HG02798 (cell line): Measurements from ENCODE around the gene TNFRSF14.

Experiments
- ATAC-seq: cut with Tn5 transposase; IDR thresholded peaks from one replicate; pipeline ENCODE4 v1.9.1; 2021; ENCODE audit warnings: mild to moderate bottlenecking; ENCODE audit not compliant: unreplicated experiment, poor library complexity

Gene TNFRSF14

GRCh38 chr1:2556277-2556677, at the start of gene TNFRSF14:
TSS of gene TNFRSF14 (plus strand) at chr1:2556371. CDS start at chr1:2556665, 294 bp downstream.
- peak; percentile 44 for ATAC-seq

- ATAC-seq = no peak
These were observed 49.1 kb upstream of the TNFRSF14 start for GRCh38 chr1:2506901-2507565.

GRCh38 chr1:2507744-2508155, 48.4 kb upstream of the TNFRSF14 start:
- ATAC-seq = no peak

GRCh38 chr1:2508180-2508579, 48.0 kb upstream of the TNFRSF14 start:
- no peak for ATAC-seq

GRCh38 chr1:2508751-2509150, 47.4 kb upstream of the TNFRSF14 start:
- ATAC-seq = no peak

GRCh38 chr1:2509589-2509988, 46.6 kb upstream of the TNFRSF14 start:
- no peak for ATAC-seq

GRCh38 chr1:2510366-2511155, 45.6 kb upstream of the TNFRSF14 start:
- no peak for ATAC-seq

- ATAC-seq = no peak
These were observed 43.2 kb upstream of the TNFRSF14 start for GRCh38 chr1:2512862-2513421.

GRCh38 chr1:2513939-2514652, 42.1 kb upstream of the TNFRSF14 start:
- ATAC-seq = no peak

GRCh38 chr1:2514863-2515762, 41.1 kb upstream of the TNFRSF14 start:
- ATAC-seq = no peak

- ATAC-seq = no peak
These were observed 40.4 kb upstream of the TNFRSF14 start for GRCh38 chr1:2515763-2516080.

GRCh38 chr1:2516124-2516523, 40.0 kb upstream of the TNFRSF14 start:
- ATAC-seq = no peak

- no peak for ATAC-seq
These were observed 39.2 kb upstream of the TNFRSF14 start for GRCh38 chr1:2516946-2517345.

GRCh38 chr1:2517966-2518365, 38.2 kb upstream of the TNFRSF14 start:
- no peak for ATAC-seq

- no peak for ATAC-seq
These were observed 37.6 kb upstream of the TNFRSF14 start for GRCh38 chr1:2518528-2518927.

GRCh38 chr1:2519029-2519685, 37.0 kb upstream of the TNFRSF14 start:
- no peak for ATAC-seq

- ATAC-seq = no peak
These were observed 36.4 kb upstream of the TNFRSF14 start for GRCh38 chr1:2519729-2520128.

- no peak for ATAC-seq
These were observed 36.0 kb upstream of the TNFRSF14 start for GRCh38 chr1:2520206-2520605.

- no peak for ATAC-seq
These were observed 35.4 kb upstream of the TNFRSF14 start for GRCh38 chr1:2520806-2521205.
